K562 (cell line): ENCODE results near the gene VPS33A. TPM values are rescaled to one million over a fixed set of nuclear protein-coding genes. Genes with fewer than 3 reads are reported as not detected.

ENCODE experiments used
- ETV1 ChIP-seq: fragments of 450-650 bp; conservative IDR thresholded peaks from 2 replicates; pipeline ENCODE4 v1.6.1; 2016; ENCODE audit warnings: missing genetic modification characterization, control low read depth, low read depth, missing compliant biosample characterization
- FOS ChIP-seq: IDR thresholded peaks from 3 replicates; pipeline ENCODE4 v1.6.1; 2011; ENCODE audit not compliant: insufficient read length; ENCODE audit errors: extremely low read depth
- HCFC1 ChIP-seq: IDR thresholded peaks from 2 replicates; pipeline ENCODE4 v1.6.1; 2012; ENCODE audit warnings: low read depth, low read length, improper control_type of control experiment
- HDAC2 ChIP-seq: fragments of 450-650 bp; IDR thresholded peaks from 2 replicates; pipeline ENCODE4 v1.6.1; 2016; ENCODE audit warnings: mild to moderate bottlenecking
- SIX5 ChIP-seq, 2 experiments: IDR thresholded peaks; 2 replicates each; pipeline ENCODE4 v1.6.1; 2011; ENCODE audit warnings: low read length in 2 of 2, borderline replicate concordance in 1 of 2, low read depth in 1 of 2, mild to moderate bottlenecking in 1 of 2, moderate library complexity in 1 of 2; ENCODE audit not compliant: insufficient read depth in 1 of 2
- ZNF347 ChIP-seq: fragments of 450-650 bp; formaldehyde crosslinking; IDR thresholded peaks from 2 replicates; pipeline ENCODE4 v1.4.0; 2020; ENCODE audit warnings: low read depth, mild to moderate bottlenecking, moderate library complexity
- polyA plus RNA-seq, 8 experiments: library from polyadenylated mRNA; depleted of rRNA in 4 of 8; stranded (reverse) in 5 of 8; unstranded in 3 of 8; fragments of >200 nt; fragmentation: Nextera tagmentation in 2 of 8; fragmentation: Illumina TruSeq in 1 of 8; extraction: Ambion mirVana in 2 of 8; extraction: Trizol in 1 of 8; gene quantifications; 2 replicates each; pipeline versions ENCODE4 v1.2.1 to v1.2.3, GENCODE V29; 2011 to 2014; ENCODE audit warnings: inconsistent platforms in 1 of 8, missing spikeins in 1 of 8
- total RNA-seq, 7 experiments: library from RNA; depleted of rRNA in 6 of 7; stranded (reverse); fragments of >200 nt in 6 of 7; fragmentation: Illumina TruSeq in 2 of 7; extraction: Trizol in 2 of 7; gene quantifications; 2 replicates each; pipeline versions ENCODE4 v1.2.1 to v1.2.3, GENCODE V29; 2011 to 2021; ENCODE audit warnings: low replicate concordance in 1 of 7
- TF ChIP-seq, protein P1 (sequence below): fragments of 250-450 bp; sonication (Bioruptor Pico); IDR thresholded peaks from 2 replicates; pipeline ENCODE4 v1.9.0; 2021; ENCODE audit warnings: mild to moderate bottlenecking, inconsistent platforms
- TF ChIP-seq, protein P2 (sequence below): fragments of 450-650 bp; IDR thresholded peaks from 2 replicates; pipeline ENCODE4 v1.6.1; 2016; ENCODE audit warnings: antibody characterized with exemption
- TF ChIP-seq, protein P3 (sequence below), 2 experiments: fragments of 450-650 bp in 1 of 2; sonication (generic) in 1 of 2; formaldehyde crosslinking in 1 of 2; IDR thresholded peaks in 1 of 2; conservative IDR thresholded peaks in 1 of 2; 2 replicates each; pipeline versions ENCODE4 v1.6.1 to v1.8.1; 2016 to 2023; ENCODE audit warnings: mild to moderate bottlenecking in 2 of 2, moderate library complexity in 2 of 2, inconsistent platforms in 1 of 2, missing genetic modification reagents in 1 of 2
- TF ChIP-seq, protein P4 (sequence below): IDR thresholded peaks from 3 replicates; pipeline ENCODE4 v1.6.1; 2011; ENCODE audit warnings: borderline replicate concordance, mild to moderate bottlenecking; ENCODE audit not compliant: insufficient read length, insufficient read depth
- TF ChIP-seq, protein P5 (sequence below): sonication (generic); formaldehyde crosslinking; IDR thresholded peaks from 2 replicates; pipeline ENCODE4 v1.8.0; 2022; ENCODE audit warnings: mild to moderate bottlenecking, missing genetic modification reagents, borderline replicate concordance
- TF ChIP-seq, protein P6 (sequence below): fragments of 450-650 bp; IDR thresholded peaks from 2 replicates; pipeline ENCODE4 v1.6.1; 2016; ENCODE audit warnings: borderline replicate concordance

The VPS33A gene
- total and polyA plus RNA-seq, 9 of the 15 experiments (the other 6 are each of a cell fraction or from before 2014, with no cell fraction given), result 10.6 to 34.3 (median 25.3) TPM

DNA sequence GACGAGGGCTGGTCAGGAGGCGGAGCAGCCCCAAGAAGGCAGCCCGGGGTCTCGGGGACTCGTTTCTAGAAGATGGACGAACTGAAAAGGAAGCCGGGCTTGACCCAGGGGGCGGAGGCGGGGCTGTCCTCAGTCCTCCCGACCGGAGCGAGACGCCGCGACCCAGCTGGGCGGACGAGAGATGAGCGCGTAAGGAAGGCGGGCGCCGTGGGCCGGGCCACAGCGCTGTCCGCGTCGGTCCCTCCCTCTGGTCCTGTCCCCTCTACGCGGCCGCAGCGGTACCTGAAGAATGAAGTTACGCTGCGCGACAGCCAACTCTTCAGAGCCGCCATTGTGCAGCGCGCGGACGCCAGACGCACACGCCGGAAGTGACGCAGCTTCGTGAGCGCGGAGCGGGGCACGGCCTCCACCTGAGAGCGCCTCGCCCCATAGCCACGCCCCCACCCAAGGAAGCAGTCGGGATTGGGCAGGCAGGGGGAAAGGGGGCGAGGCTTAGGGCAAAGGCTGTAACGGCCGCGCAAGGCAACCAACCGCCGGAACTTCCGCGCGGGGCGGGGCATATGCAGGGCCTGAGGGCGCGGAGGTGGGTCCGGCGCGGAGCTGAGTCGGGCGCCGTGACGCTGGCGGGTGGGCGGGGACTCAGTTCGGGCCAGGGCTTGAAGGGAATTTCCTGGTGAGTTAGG lies 40.5 kb downstream of the VPS33A start, which contains the start of gene DIABLO (continued):
- TF ChIP-seq, protein P1, sequence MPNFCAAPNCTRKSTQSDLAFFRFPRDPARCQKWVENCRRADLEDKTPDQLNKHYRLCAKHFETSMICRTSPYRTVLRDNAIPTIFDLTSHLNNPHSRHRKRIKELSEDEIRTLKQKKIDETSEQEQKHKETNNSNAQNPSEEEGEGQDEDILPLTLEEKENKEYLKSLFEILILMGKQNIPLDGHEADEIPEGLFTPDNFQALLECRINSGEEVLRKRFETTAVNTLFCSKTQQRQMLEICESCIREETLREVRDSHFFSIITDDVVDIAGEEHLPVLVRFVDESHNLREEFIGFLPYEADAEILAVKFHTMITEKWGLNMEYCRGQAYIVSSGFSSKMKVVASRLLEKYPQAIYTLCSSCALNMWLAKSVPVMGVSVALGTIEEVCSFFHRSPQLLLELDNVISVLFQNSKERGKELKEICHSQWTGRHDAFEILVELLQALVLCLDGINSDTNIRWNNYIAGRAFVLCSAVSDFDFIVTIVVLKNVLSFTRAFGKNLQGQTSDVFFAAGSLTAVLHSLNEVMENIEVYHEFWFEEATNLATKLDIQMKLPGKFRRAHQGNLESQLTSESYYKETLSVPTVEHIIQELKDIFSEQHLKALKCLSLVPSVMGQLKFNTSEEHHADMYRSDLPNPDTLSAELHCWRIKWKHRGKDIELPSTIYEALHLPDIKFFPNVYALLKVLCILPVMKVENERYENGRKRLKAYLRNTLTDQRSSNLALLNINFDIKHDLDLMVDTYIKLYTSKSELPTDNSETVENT, result peak; percentile 86
- TF ChIP-seq ETV1 (peak; percentile 82), HDAC2 (peak; percentile 68), FOS (no peak), SIX5 (IDR thresholded peaks at IDR 0.05; ENCODE audit: borderline replicate concordance in 1 of 2, insufficient read depth in 1 of 2, low read depth in 1 of 2, low read length in 2 of 2) (peak in 1 of 2 experiments; percentile 13; a peak in 1 of 4 replicates), HCFC1 (peak; percentile 79), ZNF347 (CRISPR knock-in tag) (no peak)
- TF ChIP-seq, protein P2, sequence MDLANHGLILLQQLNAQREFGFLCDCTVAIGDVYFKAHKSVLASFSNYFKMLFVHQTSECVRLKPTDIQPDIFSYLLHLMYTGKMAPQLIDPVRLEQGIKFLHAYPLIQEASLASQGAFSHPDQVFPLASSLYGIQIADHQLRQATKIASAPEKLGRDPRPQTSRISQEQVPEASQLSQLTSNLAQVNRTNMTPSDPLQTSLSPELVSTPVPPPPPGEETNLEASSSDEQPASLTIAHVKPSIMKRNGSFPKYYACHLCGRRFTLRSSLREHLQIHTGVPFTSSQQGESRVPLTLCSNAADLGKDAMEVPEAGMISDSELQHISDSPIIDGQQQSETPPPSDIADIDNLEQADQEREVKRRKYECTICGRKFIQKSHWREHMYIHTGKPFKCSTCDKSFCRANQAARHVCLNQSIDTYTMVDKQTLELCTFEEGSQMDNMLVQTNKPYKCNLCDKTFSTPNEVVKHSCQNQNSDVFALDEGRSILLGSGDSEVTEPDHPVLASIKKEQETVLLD, result peak; percentile 90
- TF ChIP-seq, protein P3, sequence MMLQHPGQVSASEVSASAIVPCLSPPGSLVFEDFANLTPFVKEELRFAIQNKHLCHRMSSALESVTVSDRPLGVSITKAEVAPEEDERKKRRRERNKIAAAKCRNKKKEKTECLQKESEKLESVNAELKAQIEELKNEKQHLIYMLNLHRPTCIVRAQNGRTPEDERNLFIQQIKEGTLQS (IDR thresholded peaks at IDR 0.05), result no peak
- TF ChIP-seq, protein P3 (CRISPR knock-in tag; conservative IDR thresholded peaks at IDR 0.05), result no peak
- TF ChIP-seq, protein P4, sequence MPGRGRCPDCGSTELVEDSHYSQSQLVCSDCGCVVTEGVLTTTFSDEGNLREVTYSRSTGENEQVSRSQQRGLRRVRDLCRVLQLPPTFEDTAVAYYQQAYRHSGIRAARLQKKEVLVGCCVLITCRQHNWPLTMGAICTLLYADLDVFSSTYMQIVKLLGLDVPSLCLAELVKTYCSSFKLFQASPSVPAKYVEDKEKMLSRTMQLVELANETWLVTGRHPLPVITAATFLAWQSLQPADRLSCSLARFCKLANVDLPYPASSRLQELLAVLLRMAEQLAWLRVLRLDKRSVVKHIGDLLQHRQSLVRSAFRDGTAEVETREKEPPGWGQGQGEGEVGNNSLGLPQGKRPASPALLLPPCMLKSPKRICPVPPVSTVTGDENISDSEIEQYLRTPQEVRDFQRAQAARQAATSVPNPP, result no peak
- TF ChIP-seq, protein P5, sequence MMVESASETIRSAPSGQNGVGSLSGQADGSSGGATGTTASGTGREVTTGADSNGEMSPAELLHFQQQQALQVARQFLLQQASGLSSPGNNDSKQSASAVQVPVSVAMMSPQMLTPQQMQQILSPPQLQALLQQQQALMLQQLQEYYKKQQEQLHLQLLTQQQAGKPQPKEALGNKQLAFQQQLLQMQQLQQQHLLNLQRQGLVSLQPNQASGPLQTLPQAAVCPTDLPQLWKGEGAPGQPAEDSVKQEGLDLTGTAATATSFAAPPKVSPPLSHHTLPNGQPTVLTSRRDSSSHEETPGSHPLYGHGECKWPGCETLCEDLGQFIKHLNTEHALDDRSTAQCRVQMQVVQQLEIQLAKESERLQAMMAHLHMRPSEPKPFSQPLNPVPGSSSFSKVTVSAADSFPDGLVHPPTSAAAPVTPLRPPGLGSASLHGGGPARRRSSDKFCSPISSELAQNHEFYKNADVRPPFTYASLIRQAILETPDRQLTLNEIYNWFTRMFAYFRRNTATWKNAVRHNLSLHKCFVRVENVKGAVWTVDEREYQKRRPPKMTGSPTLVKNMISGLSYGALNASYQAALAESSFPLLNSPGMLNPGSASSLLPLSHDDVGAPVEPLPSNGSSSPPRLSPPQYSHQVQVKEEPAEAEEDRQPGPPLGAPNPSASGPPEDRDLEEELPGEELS (CRISPR knock-in tag), result 0 out of 2 replicates have a peak, but pooled peaks have one; percentile 4
- TF ChIP-seq, protein P6, sequence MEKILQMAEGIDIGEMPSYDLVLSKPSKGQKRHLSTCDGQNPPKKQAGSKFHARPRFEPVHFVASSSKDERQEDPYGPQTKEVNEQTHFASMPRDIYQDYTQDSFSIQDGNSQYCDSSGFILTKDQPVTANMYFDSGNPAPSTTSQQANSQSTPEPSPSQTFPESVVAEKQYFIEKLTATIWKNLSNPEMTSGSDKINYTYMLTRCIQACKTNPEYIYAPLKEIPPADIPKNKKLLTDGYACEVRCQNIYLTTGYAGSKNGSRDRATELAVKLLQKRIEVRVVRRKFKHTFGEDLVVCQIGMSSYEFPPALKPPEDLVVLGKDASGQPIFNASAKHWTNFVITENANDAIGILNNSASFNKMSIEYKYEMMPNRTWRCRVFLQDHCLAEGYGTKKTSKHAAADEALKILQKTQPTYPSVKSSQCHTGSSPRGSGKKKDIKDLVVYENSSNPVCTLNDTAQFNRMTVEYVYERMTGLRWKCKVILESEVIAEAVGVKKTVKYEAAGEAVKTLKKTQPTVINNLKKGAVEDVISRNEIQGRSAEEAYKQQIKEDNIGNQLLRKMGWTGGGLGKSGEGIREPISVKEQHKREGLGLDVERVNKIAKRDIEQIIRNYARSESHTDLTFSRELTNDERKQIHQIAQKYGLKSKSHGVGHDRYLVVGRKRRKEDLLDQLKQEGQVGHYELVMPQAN, result peak; percentile 88; the same call in 1 of the 2 replicates
